HG03432 (cell line): ENCODE results near the gene SUPT4H1.
"Not testable (repeated sequence)": the region's sequence is repeated elsewhere in the genome, so short reads cannot be mapped to it uniquely, and the experiment has no call there.

ENCODE experiments used
- ATAC-seq: cut with Tn5 transposase; IDR thresholded peaks from one replicate; pipeline ENCODE4 v1.9.1; 2021; ENCODE audit warnings: mild to moderate bottlenecking, moderate library complexity; ENCODE audit not compliant: unreplicated experiment

The SUPT4H1 gene

DNA sequence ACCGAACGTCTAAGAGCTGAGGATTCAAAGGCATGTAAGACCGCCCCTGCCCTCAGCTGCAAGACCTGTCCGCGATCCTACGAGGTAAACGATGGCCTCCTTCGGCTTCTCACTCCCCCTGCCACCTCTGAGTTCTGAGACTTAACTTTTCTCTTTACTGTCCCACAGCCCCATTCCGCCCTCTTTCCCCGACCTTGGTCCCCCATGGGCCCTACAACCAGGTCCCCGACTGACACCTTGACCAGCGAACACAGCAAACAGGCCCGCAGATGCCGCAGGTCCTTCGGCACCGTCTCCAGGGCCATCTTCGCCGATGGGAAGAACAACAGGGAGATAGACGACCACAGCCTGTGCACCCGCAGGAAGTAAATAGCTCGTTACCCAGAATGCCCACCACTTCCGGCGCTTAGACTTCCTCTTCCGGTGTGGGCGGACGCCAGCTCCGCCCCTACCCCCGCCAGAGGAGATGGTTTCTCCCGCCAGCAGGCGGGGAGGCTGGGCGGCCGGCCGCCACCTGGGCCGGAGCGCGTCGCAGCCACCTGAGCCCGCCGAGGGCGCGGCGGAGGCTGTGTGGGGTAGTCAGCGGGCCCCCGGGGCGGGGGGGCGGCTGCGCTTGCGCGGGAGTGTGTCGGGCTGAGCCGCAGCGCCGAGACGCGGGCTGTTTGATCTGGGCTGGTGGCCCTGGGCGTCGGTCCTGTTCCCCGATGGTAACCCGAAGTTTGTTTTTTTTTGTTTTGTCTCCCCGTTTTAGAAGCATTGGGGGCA, at the start of gene SUPT4H1:
SUPT4H1 (minus strand) TSS at position 371 of the 765 bp plus-strand sequence; CDS start at position 305, 66 bp downstream.
- peak; percentile 90 for ATAC-seq

- ATAC-seq, result no peak
Measured at GRCh38 chr17:58401287-58401686, 49.3 kb upstream of the SUPT4H1 start.

- ATAC-seq, result no peak
Measured at GRCh38 chr17:58400826-58401225, 48.8 kb upstream of the SUPT4H1 start.

DNA sequence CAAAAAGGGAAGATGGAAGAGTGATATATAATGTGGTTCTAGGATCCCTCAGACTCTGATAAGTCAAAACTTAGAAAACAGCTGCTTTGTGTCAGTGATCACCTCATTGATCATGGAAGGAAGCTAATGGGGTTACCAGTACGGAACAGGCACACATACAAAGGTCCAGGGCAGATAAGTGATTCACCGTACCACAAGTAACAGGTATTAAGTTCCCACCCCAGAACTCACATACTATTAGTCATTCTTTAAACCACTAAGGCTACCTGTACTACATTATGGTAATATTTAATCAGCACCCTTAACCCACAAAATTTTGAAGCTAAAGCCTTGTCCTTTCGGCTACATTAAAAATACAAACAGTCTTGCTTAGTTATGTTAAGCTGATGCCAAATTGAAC, 48.0 kb upstream of the SUPT4H1 start:
- no peak for ATAC-seq

DNA sequence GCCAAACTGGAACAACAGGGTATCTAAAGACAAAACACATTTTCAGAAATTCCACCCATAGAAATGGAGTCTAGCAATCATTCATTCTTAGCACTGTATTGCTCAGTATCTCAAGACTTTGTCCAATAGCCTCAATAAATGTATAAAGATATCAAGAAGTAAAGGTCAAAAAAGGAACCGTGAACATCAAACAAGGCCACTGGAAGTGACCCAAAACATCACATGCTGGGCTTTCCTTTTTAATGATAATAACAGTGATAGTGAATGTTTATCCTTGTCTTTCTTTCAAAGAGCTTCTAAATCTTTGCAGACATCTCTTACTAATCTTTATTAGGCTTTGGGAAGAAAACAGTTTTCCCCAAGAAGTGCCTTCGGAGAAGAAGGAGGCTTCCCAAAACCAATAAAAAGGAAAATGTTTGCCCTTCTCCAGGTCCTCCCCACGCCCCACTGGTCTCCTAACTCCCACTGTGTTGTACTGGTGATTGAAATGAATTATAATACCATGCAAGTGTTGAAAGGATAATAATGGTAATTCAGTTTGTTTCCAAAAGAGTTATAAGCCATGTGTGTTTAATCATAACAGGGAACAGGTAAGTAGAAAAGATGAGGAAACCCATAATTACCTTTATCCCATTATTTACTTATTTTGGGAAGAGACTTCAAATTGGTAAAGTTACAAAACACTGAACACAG, 46.7 kb upstream of the SUPT4H1 start:
- ATAC-seq, result no peak

GRCh38 chr17:58397421-58397820, 45.4 kb upstream of the SUPT4H1 start:
- ATAC-seq, result not testable (repeated sequence)

- no peak for ATAC-seq
Measured at GRCh38 chr17:58396173-58396572, 44.2 kb upstream of the SUPT4H1 start.

DNA sequence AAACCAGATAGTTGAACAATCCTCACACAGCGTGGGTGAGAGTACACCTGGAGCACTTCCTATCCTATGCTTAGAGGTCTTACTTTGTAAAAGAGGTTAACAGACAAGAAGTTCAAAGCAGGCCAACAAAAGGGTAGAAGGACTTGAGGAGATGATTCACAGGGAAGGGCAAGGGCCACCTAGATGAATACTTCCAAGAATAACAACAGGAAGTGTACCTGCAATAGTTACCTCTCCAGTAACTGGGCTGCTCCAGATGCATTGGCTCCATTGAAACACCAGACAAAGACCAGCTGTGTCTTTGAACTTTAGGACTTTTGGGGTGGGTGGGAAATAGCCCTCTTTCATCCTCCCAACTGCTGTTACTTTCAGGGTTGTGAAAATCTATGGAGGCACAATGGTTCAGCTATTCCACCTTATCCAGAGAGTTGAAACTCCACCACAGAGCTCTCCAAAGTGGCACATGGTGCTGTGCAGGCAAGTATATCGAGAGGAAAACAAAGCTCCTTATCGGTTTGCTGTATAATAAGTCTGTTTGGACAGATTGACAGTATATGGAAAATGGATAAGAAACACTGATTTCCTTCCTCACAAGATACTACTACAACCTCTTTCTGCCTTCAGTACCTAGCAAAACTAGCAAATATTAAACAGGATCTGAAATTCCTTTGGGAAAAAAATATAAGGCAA, 42.7 kb upstream of the SUPT4H1 start:
- ATAC-seq, result no peak

DNA sequence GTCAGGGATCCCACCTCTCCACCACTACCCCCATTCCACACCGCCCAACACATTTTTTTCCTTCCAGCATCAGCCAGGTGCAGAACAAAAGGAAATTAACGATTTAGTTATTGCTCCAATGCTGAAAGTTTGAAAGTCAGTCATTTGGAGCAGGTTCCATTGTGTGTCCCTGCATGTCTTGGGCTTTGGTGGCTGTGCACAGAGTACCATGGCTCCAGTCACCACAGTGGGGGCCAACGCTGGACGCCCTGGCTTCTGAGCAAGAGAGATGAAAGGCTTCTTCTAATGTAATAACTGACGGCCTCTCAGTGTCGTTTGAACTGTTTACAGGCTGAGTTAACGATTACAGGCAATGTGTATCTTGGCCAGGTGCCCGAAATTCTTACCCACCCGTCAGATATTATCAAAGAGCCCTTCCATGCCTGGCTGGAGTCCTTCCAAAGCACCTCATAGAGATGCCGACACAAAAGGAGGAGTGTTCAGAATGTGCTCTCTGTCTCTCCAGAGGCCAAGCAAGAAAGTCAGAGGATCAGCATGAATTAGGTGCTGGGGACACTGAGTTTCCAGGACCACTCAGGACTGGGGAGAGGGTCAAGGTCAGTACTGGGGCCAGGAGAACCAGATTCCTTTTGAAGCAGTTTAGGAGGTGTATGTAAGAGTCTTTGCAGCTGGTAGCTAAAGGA, 39.4 kb upstream of the SUPT4H1 start:
- no peak for ATAC-seq

GRCh38 chr17:58390884-58391283, 38.9 kb upstream of the SUPT4H1 start:
- no peak for ATAC-seq

DNA sequence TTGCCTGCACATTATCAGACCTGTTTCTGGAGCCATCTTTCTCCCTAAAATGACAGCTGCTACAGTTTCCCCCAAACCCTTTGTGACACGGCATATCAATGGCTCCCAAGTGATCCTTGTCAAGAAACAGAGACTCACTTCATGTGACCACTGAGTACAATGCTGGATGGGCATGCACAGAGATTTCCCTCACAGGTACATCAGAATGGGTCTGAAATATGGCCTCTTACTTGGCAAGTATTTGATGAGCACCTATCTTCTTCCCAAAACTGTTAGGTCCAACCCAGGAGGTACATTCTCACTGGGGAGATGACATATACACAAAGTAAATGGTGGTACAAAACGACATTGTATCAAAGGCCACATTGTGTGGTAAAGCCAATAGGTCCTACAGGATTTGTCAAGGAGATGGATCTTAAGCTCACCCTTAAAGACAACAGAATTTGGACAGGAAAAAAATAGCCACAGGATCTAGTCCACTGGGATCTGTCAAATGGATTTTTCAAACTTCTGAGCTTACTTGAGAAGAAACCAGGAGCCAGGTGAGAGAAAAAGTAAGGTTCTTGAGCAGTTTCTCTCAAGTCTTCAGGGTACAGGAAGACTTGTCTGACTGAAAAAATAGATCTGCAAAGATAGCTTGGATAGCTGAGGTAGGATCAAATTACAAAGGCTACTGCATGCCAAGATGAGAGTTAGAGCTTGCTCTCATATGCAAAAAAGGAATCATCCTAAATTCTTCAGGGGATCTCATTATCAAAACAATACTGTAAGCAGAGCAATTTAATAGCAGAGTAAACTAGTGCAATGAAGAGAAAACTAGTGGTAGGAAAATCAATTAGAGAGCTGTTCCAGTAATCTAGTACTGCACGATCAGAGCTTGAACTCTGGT, 36.5 kb upstream of the SUPT4H1 start:
- no peak for ATAC-seq

GRCh38 chr17:58387834-58388233, 35.8 kb upstream of the SUPT4H1 start:
- no peak for ATAC-seq

DNA sequence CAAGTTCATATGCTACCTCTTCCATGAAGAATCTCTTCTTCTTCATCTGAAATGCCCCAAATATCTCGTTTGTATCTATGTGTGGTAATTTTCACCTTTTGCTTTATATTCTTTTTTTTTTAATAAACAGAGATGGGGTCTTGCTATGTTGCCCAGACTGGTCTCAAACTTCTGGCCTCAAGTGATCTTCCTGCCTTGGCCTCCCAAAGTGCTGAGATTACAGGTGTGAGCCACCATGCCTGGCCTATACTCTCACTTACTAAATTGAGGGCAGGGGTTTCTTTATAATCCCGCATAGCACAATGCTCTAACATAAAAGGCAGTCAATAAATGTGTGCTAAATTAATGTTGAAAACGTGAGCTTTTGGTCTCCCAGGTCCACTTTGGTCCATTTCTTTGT, 34.7 kb upstream of the SUPT4H1 start:
- no peak for ATAC-seq

DNA sequence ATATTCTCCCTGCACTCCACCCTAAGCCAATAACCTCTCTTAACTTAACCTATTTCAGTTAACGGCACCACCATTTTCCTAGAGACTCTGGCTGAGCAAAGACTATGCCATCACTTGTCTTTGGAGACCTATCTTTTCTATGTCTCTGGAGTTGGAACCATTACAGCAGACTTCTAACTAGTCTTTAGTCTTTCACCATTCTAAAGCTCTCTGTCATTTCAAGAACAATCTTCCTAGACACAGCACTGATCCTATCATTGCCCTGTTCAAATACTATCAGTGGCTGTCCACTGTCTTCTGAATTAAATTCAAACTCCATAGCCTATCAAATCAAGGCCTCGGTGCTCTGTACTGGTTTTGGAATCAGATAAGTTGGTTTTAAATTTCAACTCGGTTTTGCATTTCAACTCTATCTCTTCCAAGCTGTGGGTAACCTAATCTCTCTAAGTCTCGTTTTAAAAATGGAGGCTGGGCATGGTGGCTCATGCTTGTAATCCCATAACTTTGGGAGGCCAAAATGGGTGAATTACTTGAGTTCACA, 33.4 kb upstream of the SUPT4H1 start:
- ATAC-seq, result no peak

DNA sequence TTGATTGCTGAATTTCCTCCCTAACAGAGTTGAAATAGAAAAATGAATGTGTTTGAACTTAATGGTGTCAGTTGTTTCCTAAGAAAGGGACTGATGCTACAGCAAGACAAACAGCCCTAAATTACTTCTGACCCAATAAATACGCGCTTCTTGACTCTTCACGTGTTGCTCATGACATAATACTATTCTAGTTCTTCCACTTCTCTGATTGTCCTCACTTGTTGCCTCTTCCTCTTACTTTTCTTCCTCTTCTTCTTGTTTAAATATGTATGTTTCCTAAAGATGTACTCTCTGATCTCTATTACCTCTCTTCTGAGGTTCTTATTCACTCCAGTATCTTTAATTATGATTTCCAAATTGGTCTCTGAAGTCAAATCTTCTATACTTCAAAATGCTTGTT, 32.9 kb upstream of the SUPT4H1 start:
- ATAC-seq, result no peak

- no peak for ATAC-seq
Measured at GRCh38 chr17:58383892-58384462, 32.0 kb upstream of the SUPT4H1 start.

DNA sequence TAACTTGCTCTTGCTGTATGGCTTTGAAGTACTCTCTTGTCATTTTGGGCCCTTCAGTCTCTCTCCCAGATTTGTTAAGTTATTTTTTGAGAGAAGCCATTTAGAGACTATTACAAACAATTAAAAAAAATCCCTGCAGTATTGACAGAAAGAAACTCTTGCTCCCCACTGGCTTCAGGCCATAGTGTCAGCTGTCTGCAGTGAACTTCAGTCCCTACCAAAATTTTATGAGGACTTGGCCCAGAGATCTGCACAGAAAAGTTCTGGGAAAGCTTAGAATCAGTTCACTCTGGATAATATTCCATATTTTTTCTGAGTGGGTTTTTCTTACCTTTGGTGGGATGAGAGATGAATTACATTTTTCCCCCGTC, 30.9 kb upstream of the SUPT4H1 start:
- ATAC-seq, result no peak

DNA sequence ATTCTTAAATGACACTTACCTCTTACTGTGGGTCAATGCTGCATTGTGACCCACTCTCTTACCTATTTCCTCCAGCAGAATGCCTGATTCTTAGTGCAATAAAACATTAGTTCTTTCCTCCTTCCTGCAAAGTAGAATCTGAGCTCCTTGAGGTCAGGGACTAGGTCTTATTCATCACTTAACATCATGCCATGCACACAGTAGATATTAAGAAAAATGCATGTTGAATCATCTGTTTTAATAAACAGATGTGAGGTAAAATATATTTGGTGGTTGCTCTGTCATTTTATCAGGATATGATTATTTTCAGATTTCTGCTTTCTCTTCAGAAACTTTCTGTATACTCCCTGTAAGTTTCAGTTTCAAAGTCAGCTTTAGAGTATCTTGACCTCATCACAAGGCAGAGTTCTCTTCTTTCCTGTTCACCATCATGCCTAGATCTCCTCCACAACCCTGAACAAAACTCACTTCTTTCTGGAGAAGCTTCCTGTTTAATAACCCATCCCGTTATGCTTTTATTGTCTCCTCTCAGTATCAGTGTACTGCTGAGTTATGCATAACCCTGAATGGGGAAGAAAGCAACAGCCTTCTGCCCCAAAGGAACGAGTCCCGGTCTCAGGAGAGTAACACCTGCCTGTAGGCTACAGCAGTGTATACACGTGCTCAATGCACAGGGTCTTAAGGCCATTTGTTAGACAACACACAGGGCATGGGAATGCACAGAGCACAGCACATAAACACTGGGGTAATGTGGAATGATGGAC, 30.3 kb upstream of the SUPT4H1 start:
- ATAC-seq, result peak; percentile 61
